Measurements from ENCODE around the gene ALDH16A1.
"Not testable (repeated sequence)": the region's sequence is repeated elsewhere in the genome, so short reads cannot be mapped to it uniquely, and the experiment has no call there.

ALDH16A1 gene

GRCh38 chr19:49468746-49469447 lies 15.9 kb downstream of the ALDH16A1 start:
- no peak for DNase-seq

GRCh38 chr19:49469828-49470614 lies 17.0 kb downstream of the ALDH16A1 start:
- DNase-seq, result no peak

GRCh38 chr19:49470615-49470978 lies 17.6 kb downstream of the ALDH16A1 start:
- no peak for DNase-seq

GRCh38 chr19:49472936-49473335 lies 19.9 kb downstream of the ALDH16A1 start:
- no peak for DNase-seq

- not testable (repeated sequence) for DNase-seq
These were observed 20.5 kb downstream of the ALDH16A1 start for GRCh38 chr19:49473501-49473867.

GRCh38 chr19:49473868-49474541 lies 21.0 kb downstream of the ALDH16A1 start, which contains the start of gene FLT3LG:
TSS of gene FLT3LG (plus strand) at chr19:49474215. CDS start at chr19:49474640, 425 bp downstream.
- DNase-seq, result no peak

- DNase-seq, result no peak
These were observed 21.5 kb downstream of the ALDH16A1 start for GRCh38 chr19:49474542-49474924.

- DNase-seq, result no peak
These were observed 22.3 kb downstream of the ALDH16A1 start for GRCh38 chr19:49475191-49475917.

GRCh38 chr19:49475995-49476880 lies 23.2 kb downstream of the ALDH16A1 start:
- no peak for DNase-seq

GRCh38 chr19:49479975-49480628 lies 27.1 kb downstream of the ALDH16A1 start:
- DNase-seq, result no peak

GRCh38 chr19:49481020-49481683 lies 28.1 kb downstream of the ALDH16A1 start:
- no peak for DNase-seq

- no peak for DNase-seq
These were observed 33.2 kb downstream of the ALDH16A1 start for GRCh38 chr19:49486232-49486631.

- no peak for DNase-seq
These were observed 33.8 kb downstream of the ALDH16A1 start for GRCh38 chr19:49486710-49487276.

GRCh38 chr19:49487277-49488045 lies 34.4 kb downstream of the ALDH16A1 start, which contains the start of gene RPL13A:
TSS of gene RPL13A (plus strand) at chr19:49487608. CDS start at chr19:49487630, 22 bp downstream.
- DNase-seq, result peak; percentile 79

GRCh38 chr19:49488046-49488862 lies 35.2 kb downstream of the ALDH16A1 start:
- no peak for DNase-seq

- no peak for DNase-seq
These were observed 36.0 kb downstream of the ALDH16A1 start for GRCh38 chr19:49488863-49489537.

- no peak for DNase-seq
These were observed 36.7 kb downstream of the ALDH16A1 start for GRCh38 chr19:49489601-49490167.
